WERI-Rb-1 (cell line): ENCODE data around the gene BCL2L11.

Source experiments
- DNase-seq: peaks from one replicate; pipeline ENCODE4 v3.0.0-alpha.2; 2020
- H3K27ac ChIP-seq: fragments of 250-450 bp; sonication (Bioruptor Pico); 2 replicates; pipeline ENCODE4 v1.5.1; 2020; ENCODE audit warnings: mild to moderate bottlenecking, moderate library complexity
- H3K27me3 ChIP-seq: fragments of 250-450 bp; sonication (Bioruptor Pico); 2 replicates; pipeline ENCODE4 v1.5.1; 2021; ENCODE audit warnings: mild to moderate bottlenecking, low read depth, moderate library complexity; ENCODE audit not compliant: insufficient read depth, severe bottlenecking
- H3K36me3 ChIP-seq: fragments of 250-450 bp; sonication (Bioruptor Pico); 2 replicates; pipeline ENCODE4 v1.5.1; 2020; ENCODE audit warnings: mild to moderate bottlenecking, moderate library complexity
- H3K4me3 ChIP-seq: 2 replicates; pipeline ENCODE4 v1.5.1; 2011; ENCODE audit warnings: low read depth, mild to moderate bottlenecking, control low read depth, low read length
- H3K9me3 ChIP-seq: fragments of 250-450 bp; sonication (Bioruptor Pico); 2 replicates; pipeline ENCODE4 v1.5.1; 2021; ENCODE audit warnings: mild to moderate bottlenecking, moderate library complexity; ENCODE audit not compliant: severe bottlenecking
- CTCF ChIP-seq: IDR thresholded peaks from 2 replicates; pipeline ENCODE4 v1.5.1; 2011; ENCODE audit warnings: low read depth, mild to moderate bottlenecking, control low read depth, inconsistent platforms, low read length

BCL2L11 gene

GRCh38 chr2:111157071-111157661, 36.5 kb downstream of the BCL2L11 start:
- Histone ChIP-seq H3K9me3 (no peaks in the 10 kb centered on the region), H3K27ac (no peak overlapping the region), H3K36me3 (no peaks in the 10 kb centered on the region; the same call in none of the 2 replicates), H3K27me3 (no peaks in the 10 kb centered on the region), H3K4me3 (no peak overlapping the region)
- TF ChIP-seq CTCF, result no peak
- DNase-seq, result no peak

DNA sequence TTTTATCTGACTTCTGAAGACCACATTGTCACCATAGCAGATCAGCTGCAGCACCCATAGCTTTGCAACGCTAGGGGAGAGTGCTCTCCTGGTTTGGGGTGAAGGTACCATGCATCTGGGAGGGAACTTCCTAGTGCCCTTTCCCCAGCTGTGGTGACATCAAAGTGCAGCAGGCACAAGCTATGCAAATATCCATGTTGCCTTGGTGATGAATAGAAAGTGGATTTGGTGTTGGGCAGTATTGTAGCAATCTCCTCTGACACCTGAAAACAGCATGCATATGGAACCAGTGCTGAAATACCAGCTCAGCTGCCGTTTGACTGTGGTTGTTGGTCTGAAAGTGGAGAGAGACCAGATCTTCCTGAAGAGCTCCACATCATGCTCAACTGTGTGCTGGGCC, 37.1 kb downstream of the BCL2L11 start:
- Histone ChIP-seq H3K27ac (no peak overlapping the region), H3K36me3 (no peaks in the 10 kb centered on the region; the same call in 1 of the 2 replicates)
- no peak for TF ChIP-seq CTCF

DNA sequence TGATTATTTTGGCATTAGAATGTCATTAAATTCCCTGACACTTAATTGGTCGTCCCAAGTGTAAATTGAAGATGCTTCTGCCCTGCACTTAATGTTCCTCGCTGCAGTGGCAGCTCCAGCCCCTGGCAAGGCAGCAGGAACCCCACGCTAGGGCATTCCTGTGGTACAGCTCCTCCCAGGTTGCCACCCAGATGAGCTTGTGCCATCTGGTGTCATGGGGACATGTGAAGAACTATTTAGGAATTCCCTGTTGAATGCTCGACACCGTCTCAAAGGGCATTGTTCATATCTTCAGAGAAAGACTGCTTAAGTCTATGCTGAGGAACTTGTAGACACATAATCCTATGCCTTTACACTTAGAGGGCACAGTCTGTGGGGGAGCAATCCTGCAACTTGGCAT, 38.9 kb downstream of the BCL2L11 start:
- no peak for DNase-seq
- Histone ChIP-seq H3K4me3 (no peak overlapping the region), H3K27ac (no peak overlapping the region), H3K9me3 (no peaks in the 10 kb centered on the region), H3K27me3 (no peaks in the 10 kb centered on the region), H3K36me3 (no peaks in the 10 kb centered on the region; the same call in 1 of the 2 replicates)
- no peak for TF ChIP-seq CTCF

More for the DNA sequence above, 37.1 kb downstream of the BCL2L11 start:
- Histone ChIP-seq H3K4me3 (no peak overlapping the region), H3K27me3 (no peaks in the 10 kb centered on the region), H3K9me3 (no peaks in the 10 kb centered on the region)
- no peak for DNase-seq

GRCh38 chr2:111160758-111161157, 40.0 kb downstream of the BCL2L11 start:
- no peak for TF ChIP-seq CTCF
- no peaks in the 10 kb centered on the region for H3K9me3 ChIP-seq
- H3K27ac ChIP-seq, result no peak overlapping the region
- H3K27me3 ChIP-seq, result no peaks in the 10 kb centered on the region
- no peak overlapping the region for H3K4me3 ChIP-seq
- H3K36me3 ChIP-seq, result no peaks in the 10 kb centered on the region; the same call in 1 of the 2 replicates
- peak; percentile 8 for DNase-seq

DNA sequence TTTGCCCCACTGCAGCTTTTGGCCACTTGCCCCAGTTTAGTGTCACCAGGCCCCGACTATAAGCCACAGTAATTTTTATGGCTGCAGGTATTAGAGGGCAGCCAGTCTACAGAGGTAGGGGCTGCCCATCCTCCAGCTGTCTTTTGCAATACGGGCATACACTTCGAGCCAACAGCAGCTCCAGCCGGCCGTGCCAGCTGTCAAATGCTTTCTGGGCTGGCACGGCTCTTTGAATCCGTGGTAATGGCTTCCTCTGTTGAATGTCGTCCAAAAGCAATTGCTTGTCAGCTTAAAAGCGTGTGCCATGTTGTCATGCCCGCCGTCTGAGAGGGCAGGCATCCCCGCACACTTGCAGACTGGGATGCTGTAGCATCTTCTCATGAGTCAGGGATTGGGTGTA, 41.3 kb downstream of the BCL2L11 start:
- no peaks in the 10 kb centered on the region for H3K9me3 ChIP-seq
- no peak overlapping the region for H3K4me3 ChIP-seq
- H3K36me3 ChIP-seq, result no peaks in the 10 kb centered on the region; the same call in 1 of the 2 replicates
- H3K27me3 ChIP-seq, result no peaks in the 10 kb centered on the region
- no peak overlapping the region for H3K27ac ChIP-seq
- TF ChIP-seq CTCF, result no peak
- no peak for DNase-seq
